ENCODE data around the gene ATP5PO.
"Not testable (repeated sequence)": the region's sequence is repeated elsewhere in the genome, so short reads cannot be mapped to it uniquely, and the experiment has no call there.

ATP5PO gene

GRCh38 chr21:33864150-33864549, 51.5 kb downstream of the ATP5PO start:
- no peak overlapping the region for H3K4me3 ChIP-seq (ENCODE audit: low read depth, low read length)
- no peak for DNase-seq (ENCODE audit: low read depth)

GRCh38 chr21:33863191-33863590, 52.4 kb downstream of the ATP5PO start:
- H3K4me3 ChIP-seq (ENCODE audit: low read depth, low read length); DNase-seq (ENCODE audit: low read depth): not testable (repeated sequence)

More at GRCh38 chr21:33864150-33864549, 51.5 kb downstream of the ATP5PO start:
- TF ChIP-seq CTCF (conservative IDR thresholded peaks at IDR 0.05; ENCODE audit: low read depth, low read length): no peak

- no peak for TF ChIP-seq CTCF (conservative IDR thresholded peaks at IDR 0.05; ENCODE audit: low read depth, low read length)
- no peak for DNase-seq (ENCODE audit: low read depth)
- H3K4me3 ChIP-seq (ENCODE audit: low read depth, low read length): no peak overlapping the region
These were observed 54.5 kb downstream of the ATP5PO start for GRCh38 chr21:33861125-33861524.

- H3K4me3 ChIP-seq (ENCODE audit: low read depth, low read length): no peak overlapping the region
- no peak for TF ChIP-seq CTCF (conservative IDR thresholded peaks at IDR 0.05; ENCODE audit: low read depth, low read length)
- no peak for DNase-seq (ENCODE audit: low read depth)
These were observed 55.2 kb downstream of the ATP5PO start for GRCh38 chr21:33860332-33860879.

GRCh38 chr21:33859373-33860102, 56.1 kb downstream of the ATP5PO start:
- no peak for DNase-seq (ENCODE audit: low read depth)
- no peak for TF ChIP-seq CTCF (conservative IDR thresholded peaks at IDR 0.05; ENCODE audit: low read depth, low read length)
- H3K4me3 ChIP-seq (ENCODE audit: low read depth, low read length): no peak overlapping the region

- no peak for TF ChIP-seq CTCF (conservative IDR thresholded peaks at IDR 0.05; ENCODE audit: low read depth, low read length)
- H3K4me3 ChIP-seq (ENCODE audit: low read depth, low read length): no peak overlapping the region
- no peak for DNase-seq (ENCODE audit: low read depth)
These were observed 56.8 kb downstream of the ATP5PO start for GRCh38 chr21:33858667-33859372.

- H3K4me3 ChIP-seq (ENCODE audit: low read depth, low read length): no peak overlapping the region
- no peak for DNase-seq (ENCODE audit: low read depth)
- no peak for TF ChIP-seq CTCF (conservative IDR thresholded peaks at IDR 0.05; ENCODE audit: low read depth, low read length)
These were observed 57.5 kb downstream of the ATP5PO start for GRCh38 chr21:33857846-33858666.

Measured in choroid plexus epithelial cell (primary cell).